ENCODE measurements around the gene DIDO1. TPM values are rescaled to one million over a fixed set of nuclear protein-coding genes. Genes with fewer than 3 reads are reported as not detected.

The DIDO1 gene
- total RNA-seq, 2 experiments from 2014 or later, result 65.1 to 70.6 TPM

GRCh38 chr20:62839261-62839660, 87.0 kb downstream of the DIDO1 start:
- Histone ChIP-seq H4K20me1 (ENCODE audit: insufficient read depth, low read length) (no peaks in the 10 kb centered on the region), H3K4me1 (ENCODE audit: insufficient read depth, low read length, poor library complexity, severe bottlenecking) (peaks cover 8% of the 10 kb centered on the region), H3K4me2 (ENCODE audit: low read length) (no peak overlapping the region), H3K9me3 (ENCODE audit: low read length) (no peaks in the 10 kb centered on the region), H3K9me2 (ENCODE audit: insufficient read depth, low read length) (no peaks in the 10 kb centered on the region), H3K36me3 (ENCODE audit: insufficient read depth, low read length) (no peaks in the 10 kb centered on the region), H3K79me2 (ENCODE audit: insufficient read depth, low read depth, low read length) (no peaks in the 10 kb centered on the region), H2AFZ (ENCODE audit: low read length) (no peak overlapping the region), H3K4me3 (ENCODE audit: low read depth, low read length, poor library complexity, severe bottlenecking) (no peak overlapping the region), H3K27ac (ENCODE audit: low read depth, low read length, poor library complexity, severe bottlenecking) (no peak overlapping the region)
- intact Hi-C loops (cut with micrococcal nuclease; ENCODE audit: unreplicated experiment), result no loop called here
- POLR2A ChIA-PET, result no interaction called here
- DNase-seq (ENCODE audit: low spot score), result no peak
- BruUV-seq (replicated peaks), result no TSS peak
- TF ChIP-seq EZH2phosphoT487 (IDR thresholded peaks at IDR 0.05; ENCODE audit: borderline replicate concordance, low read depth, low read length) (no peak), CTCF (conservative IDR thresholded peaks at IDR 0.05; ENCODE audit: low read length) (no peak)
- CTCF ChIA-PET (ENCODE audit: unreplicated experiment), result no interaction called here

- intact Hi-C loops (cut with micrococcal nuclease; ENCODE audit: unreplicated experiment), result no loop called here
- BruUV-seq (replicated peaks), result no TSS peak
- no peaks in the 10 kb centered on the region for H3K79me2 ChIP-seq (ENCODE audit: insufficient read depth, low read depth, low read length)
Observed at GRCh38 chr20:62838128-62838891, 88.0 kb downstream of the DIDO1 start.

More at GRCh38 chr20:62838128-62838891, 88.0 kb downstream of the DIDO1 start:
- H3K4me3 ChIP-seq (ENCODE audit: low read depth, low read length, poor library complexity, severe bottlenecking), result no peak overlapping the region
- no peaks in the 10 kb centered on the region for H4K20me1 ChIP-seq (ENCODE audit: insufficient read depth, low read length)
- ChIA-PET CTCF (ENCODE audit: unreplicated experiment) (no interaction called here), POLR2A (no interaction called here)
- no peak overlapping the region for H3K27ac ChIP-seq (ENCODE audit: low read depth, low read length, poor library complexity, severe bottlenecking)
- no peaks in the 10 kb centered on the region for H3K9me2 ChIP-seq (ENCODE audit: insufficient read depth, low read length)
- H3K4me1 ChIP-seq (ENCODE audit: insufficient read depth, low read length, poor library complexity, severe bottlenecking), result peaks cover 8% of the 10 kb centered on the region
- H3K4me2 ChIP-seq (ENCODE audit: low read length), result peak overlapping the region; percentile 24; the same call in 1 of the 2 replicates
- H3K9me3 ChIP-seq (ENCODE audit: low read length), result no peaks in the 10 kb centered on the region
- H3K36me3 ChIP-seq (ENCODE audit: insufficient read depth, low read length), result no peaks in the 10 kb centered on the region
- no peak overlapping the region for H2AFZ ChIP-seq (ENCODE audit: low read length)
- TF ChIP-seq EZH2phosphoT487 (IDR thresholded peaks at IDR 0.05; ENCODE audit: borderline replicate concordance, low read depth, low read length) (no peak), CTCF (conservative IDR thresholded peaks at IDR 0.05; ENCODE audit: low read length) (no peak)
- DNase-seq (ENCODE audit: low spot score), result no peak
